Mammary epithelial cell (primary cell): ENCODE measurements around the gene SERBP1.

ENCODE experiments used
- CTCF ChIP-seq, 2 donors: IDR thresholded peaks in 1 of 2; conservative IDR thresholded peaks in 1 of 2; 2 replicates each; pipeline ENCODE4 v1.5.1; 2011 to 2012; ENCODE audit warnings: inconsistent platforms in 2 of 2, low read length in 2 of 2, mild to moderate bottlenecking in 2 of 2, control low read depth in 1 of 2, low read depth in 1 of 2; ENCODE audit not compliant: insufficient read depth in 1 of 2; ENCODE audit errors: extremely low read depth in 1 of 2
- EZH2 ChIP-seq: IDR thresholded peaks from 2 replicates; pipeline ENCODE4 v1.6.1; 2012; ENCODE audit warnings: low read length, inconsistent platforms, borderline replicate concordance

- no peak for TF ChIP-seq CTCF (conservative IDR thresholded peaks at IDR 0.05 in 1 of 2, IDR thresholded peaks at IDR 0.05 in 1 of 2; ENCODE audit: extremely low read depth in 1 of 2, insufficient read depth in 1 of 2, low read depth in 1 of 2, low read length in 2 of 2)
- TF ChIP-seq EZH2, result no peak
These were observed 62.7 kb downstream of the SERBP1 start for GRCh38 chr1:67367370-67368045.
